ENCODE data around the gene MTCH1. TPM values are rescaled to one million over a fixed set of nuclear protein-coding genes. Genes with fewer than 3 reads are reported as not detected.

The MTCH1 gene
- total and polyA plus RNA-seq, 2 donors = 106 to 184 TPM

GRCh38 chr6:36976007-36976264, 10.1 kb downstream of the MTCH1 start:
- Histone ChIP-seq H3K4me1 (ENCODE audit: insufficient read depth) (no peaks in the 10 kb centered on the region), H3K36me3 (ENCODE audit: insufficient read depth) (peaks cover 5% of the 10 kb centered on the region), H3K27ac (ENCODE audit: low read depth) (no peak overlapping the region), H3K4me3 (ENCODE audit: low read depth, low read length) (no peak overlapping the region)
- WGBS = 84% methylated on average over 4 of the region's 4 CpGs
- DNase-seq (ENCODE audit: extremely low spot score) = no peak

GRCh38 chr6:36975231-36976006, 10.6 kb downstream of the MTCH1 start:
- Histone ChIP-seq H3K4me3 (ENCODE audit: low read depth, low read length) (no peak overlapping the region), H3K4me1 (ENCODE audit: insufficient read depth) (no peaks in the 10 kb centered on the region), H3K27ac (ENCODE audit: low read depth) (no peak overlapping the region), H3K36me3 (ENCODE audit: insufficient read depth) (peaks cover 5% of the 10 kb centered on the region)
- DNase-seq (ENCODE audit: extremely low spot score) = no peak
- 92% methylated on average over 7 of the region's 7 CpGs for WGBS

GRCh38 chr6:36973647-36974046, 12.3 kb downstream of the MTCH1 start:
- Histone ChIP-seq H3K4me1 (ENCODE audit: insufficient read depth) (no peaks in the 10 kb centered on the region), H3K36me3 (ENCODE audit: insufficient read depth) (peaks cover 5% of the 10 kb centered on the region), H3K27ac (ENCODE audit: low read depth) (no peak overlapping the region), H3K4me3 (ENCODE audit: low read depth, low read length) (no peak overlapping the region)
- no peak for DNase-seq (ENCODE audit: extremely low spot score)
- 78% methylated on average over 4 of the region's 4 CpGs for WGBS

GRCh38 chr6:36973190-36973589, 12.8 kb downstream of the MTCH1 start:
- no peak for DNase-seq (ENCODE audit: extremely low spot score)
- no peaks in the 10 kb centered on the region for H3K4me1 ChIP-seq (ENCODE audit: insufficient read depth)
- H3K36me3 ChIP-seq (ENCODE audit: insufficient read depth) = peaks cover 5% of the 10 kb centered on the region
- 90% methylated on average over 1 of the region's 1 CpG for WGBS
- H3K27ac ChIP-seq (ENCODE audit: low read depth) = no peak overlapping the region
- H3K4me3 ChIP-seq (ENCODE audit: low read depth, low read length) = no peak overlapping the region

GRCh38 chr6:36971921-36972673, 13.9 kb downstream of the MTCH1 start:
- 69% methylated on average over 14 of the region's 14 CpGs for WGBS
- Histone ChIP-seq H3K27ac (ENCODE audit: low read depth) (no peak overlapping the region), H3K36me3 (ENCODE audit: insufficient read depth) (peaks cover 5% of the 10 kb centered on the region), H3K4me1 (ENCODE audit: insufficient read depth) (no peaks in the 10 kb centered on the region), H3K4me3 (ENCODE audit: low read depth, low read length) (no peak overlapping the region)
- no peak for DNase-seq (ENCODE audit: extremely low spot score)

- DNase-seq (ENCODE audit: extremely low spot score) = no peak
- no peaks in the 10 kb centered on the region for H3K4me1 ChIP-seq (ENCODE audit: insufficient read depth)
- H3K27ac ChIP-seq (ENCODE audit: low read depth) = no peak overlapping the region
- H3K4me3 ChIP-seq (ENCODE audit: low read depth, low read length) = no peak overlapping the region
- H3K36me3 ChIP-seq (ENCODE audit: insufficient read depth) = peaks cover 2% of the 10 kb centered on the region
- 84% methylated on average over 17 of the region's 17 CpGs for WGBS
These were observed 14.8 kb downstream of the MTCH1 start for GRCh38 chr6:36970892-36971842.

GRCh38 chr6:36969988-36970891, 15.8 kb downstream of the MTCH1 start:
- H3K4me3 ChIP-seq (ENCODE audit: low read depth, low read length) = no peak overlapping the region
- H3K36me3 ChIP-seq (ENCODE audit: insufficient read depth) = no peaks in the 10 kb centered on the region
- WGBS = 90% methylated on average over 17 of the region's 17 CpGs
- no peak overlapping the region for H3K27ac ChIP-seq (ENCODE audit: low read depth)
- no peaks in the 10 kb centered on the region for H3K4me1 ChIP-seq (ENCODE audit: insufficient read depth)
- DNase-seq (ENCODE audit: extremely low spot score) = no peak

- no peak for DNase-seq (ENCODE audit: extremely low spot score)
- Histone ChIP-seq H3K36me3 (ENCODE audit: insufficient read depth) (no peaks in the 10 kb centered on the region), H3K27ac (ENCODE audit: low read depth) (no peak overlapping the region), H3K4me1 (ENCODE audit: insufficient read depth) (peaks cover under 1% of the 10 kb centered on the region), H3K4me3 (ENCODE audit: low read depth, low read length) (no peak overlapping the region)
- WGBS = 82% methylated on average over 14 of the region's 14 CpGs
These were observed 16.7 kb downstream of the MTCH1 start for GRCh38 chr6:36969240-36969691.

GRCh38 chr6:36968266-36968977, 17.6 kb downstream of the MTCH1 start:
- Histone ChIP-seq H3K36me3 (ENCODE audit: insufficient read depth) (no peaks in the 10 kb centered on the region), H3K4me3 (ENCODE audit: low read depth, low read length) (no peak overlapping the region), H3K27ac (ENCODE audit: low read depth) (no peak overlapping the region), H3K4me1 (ENCODE audit: insufficient read depth) (peaks cover 2% of the 10 kb centered on the region)
- no peak for DNase-seq (ENCODE audit: extremely low spot score)
- WGBS = 82% methylated on average over 16 of the region's 16 CpGs

- peaks cover 2% of the 10 kb centered on the region for H3K4me1 ChIP-seq (ENCODE audit: insufficient read depth)
- no peak overlapping the region for H3K27ac ChIP-seq (ENCODE audit: low read depth)
These were observed 18.2 kb downstream of the MTCH1 start for GRCh38 chr6:36967757-36968156.

GRCh38 chr6:36967301-36967700, 18.7 kb downstream of the MTCH1 start:
- no peak overlapping the region for H3K27ac ChIP-seq (ENCODE audit: low read depth)
- peaks cover 2% of the 10 kb centered on the region for H3K4me1 ChIP-seq (ENCODE audit: insufficient read depth)

More at GRCh38 chr6:36967757-36968156, 18.2 kb downstream of the MTCH1 start:
- 74% methylated on average over 4 of the region's 4 CpGs for WGBS
- no peak for DNase-seq (ENCODE audit: extremely low spot score)
- H3K36me3 ChIP-seq (ENCODE audit: insufficient read depth) = no peaks in the 10 kb centered on the region
- H3K4me3 ChIP-seq (ENCODE audit: low read depth, low read length) = no peak overlapping the region

GRCh38 chr6:36964908-36965307, 21.1 kb downstream of the MTCH1 start:
- no peak for DNase-seq (ENCODE audit: extremely low spot score)
- Histone ChIP-seq H3K27ac (ENCODE audit: low read depth) (no peak overlapping the region), H3K4me1 (ENCODE audit: insufficient read depth) (peaks cover 2% of the 10 kb centered on the region), H3K36me3 (ENCODE audit: insufficient read depth) (no peaks in the 10 kb centered on the region), H3K4me3 (ENCODE audit: low read depth, low read length) (no peak overlapping the region)
- 83% methylated on average over 4 of the region's 4 CpGs for WGBS

More at GRCh38 chr6:36967301-36967700, 18.7 kb downstream of the MTCH1 start:
- WGBS = 84% methylated on average over 3 of the region's 3 CpGs
- Histone ChIP-seq H3K36me3 (ENCODE audit: insufficient read depth) (no peaks in the 10 kb centered on the region), H3K4me3 (ENCODE audit: low read depth, low read length) (no peak overlapping the region)
- DNase-seq (ENCODE audit: extremely low spot score) = no peak

Measured in urinary bladder (tissue), 4 donors.